ENCODE measurements around the gene TMPRSS11F. TPM values are rescaled to one million over a fixed set of nuclear protein-coding genes. Genes with fewer than 3 reads are reported as not detected.

TMPRSS11F gene
- total and polyA plus RNA-seq, 2 of the 4 experiments (the other 2 are of a cell fraction) = not detected

GRCh38 chr4:68152411-68152810 lies 22.7 kb upstream of the TMPRSS11F start:
- Histone ChIP-seq H2AK9ac (replicated peaks; ENCODE audit: low read depth, low read length, poor library complexity) (no peak overlapping the region), H2BK120ac (ENCODE audit: low read depth, low read length) (no peak overlapping the region), H3K9ac (ENCODE audit: low read depth, low read length) (no peak overlapping the region), H4K8ac (ENCODE audit: low read depth in 2 of 2, low read length in 2 of 2) (no peak overlapping the region), H3K4me1 (ENCODE audit: control insufficient read depth, insufficient read depth, low read length) (no peaks in the 10 kb centered on the region), H2AK5ac (ENCODE audit: low read depth, low read length) (no peak overlapping the region), H4K20me1 (ENCODE audit: insufficient read depth, low read length) (no peaks in the 10 kb centered on the region), H3K27ac (ENCODE audit: insufficient read depth, low read length) (no peak overlapping the region), H4K91ac (ENCODE audit: insufficient read depth, low read depth, low read length) (no peak overlapping the region), H3K79me1 (ENCODE audit: low read depth in 1 of 2, low read length in 2 of 2) (no peaks in the 10 kb centered on the region), H3K36me3 (ENCODE audit: control insufficient read depth, insufficient read depth, low read length) (no peaks in the 10 kb centered on the region), H3K4me2 (ENCODE audit: low read depth, low read length) (no peak overlapping the region), H2BK5ac (ENCODE audit: low read depth, low read length, poor library complexity, severe bottlenecking) (no peak overlapping the region), H3K18ac (ENCODE audit: low read depth, low read length) (no peak overlapping the region), H2BK20ac (ENCODE audit: low read depth, low read length) (no peak overlapping the region), H3K23ac (ENCODE audit: low read depth, low read length) (no peak overlapping the region), H3K14ac (replicated peaks; ENCODE audit: low read depth, low read length) (no peak overlapping the region), H4K5ac (ENCODE audit: low read depth, low read length) (no peak overlapping the region), H3K56ac (ENCODE audit: extremely low read depth, insufficient read depth, low read length) (no peak overlapping the region), H2BK15ac (ENCODE audit: low read depth, low read length) (no peak overlapping the region), H3K4me3 (ENCODE audit: insufficient read depth, low read depth, low read length) (no peak overlapping the region), H2AFZ (replicated peaks; ENCODE audit: low read length, poor library complexity) (no peak overlapping the region), H3K4ac (ENCODE audit: low read depth, low read length) (no peak overlapping the region), H3K27me3 (ENCODE audit: control insufficient read depth, insufficient read depth, low read length) (no peaks in the 10 kb centered on the region), H3K9me1 (ENCODE audit: insufficient read depth, low read length) (no peaks in the 10 kb centered on the region), H3K9me3 (ENCODE audit: control insufficient read depth, insufficient read depth, low read length) (no peaks in the 10 kb centered on the region)
- WGBS, 2 experiments (ENCODE audit: extremely low coverage in 2 of 2, insufficient read length in 1 of 2) = 0% methylated on average over 1 of the region's 2 CpGs; no CpG with 5 or more reads in 1 of the 2 experiments
- TF ChIP-seq MXI1 (IDR thresholded peaks at IDR 0.05; ENCODE audit: borderline replicate concordance, low read depth, low read length) = no peak
- ChIA-PET CTCF (no interaction called here), POLR2A (ENCODE audit: unreplicated experiment) (no interaction called here)
- in situ Hi-C loops (cut with MboI; ENCODE audit: low sequenced_read_pairs) (no loop called here), dilution Hi-C loops (cut with HindIII; ENCODE audit: low sequenced_read_pairs, unreplicated experiment) (no loop called here), intact Hi-C loops (cut with micrococcal nuclease) (no loop called here)
- no TSS peak for BruUV-seq (replicated peaks)
- no peak for ATAC-seq (ENCODE audit: low read depth)
- DNase-seq = no peak

All from IMR-90 (cell line).